Measurements from ENCODE around the gene MRPS16.
A peak's percentile ranks its signal among the peaks of the same experiment; 100 is the strongest.
"Not testable (repeated sequence)": the region's sequence is repeated elsewhere in the genome, so short reads cannot be mapped to it uniquely, and the experiment has no call there.

Gene MRPS16

GRCh38 chr10:73252445-73253224 lies at the start of gene MRPS16:
TSS of gene MRPS16 (minus strand) at chr10:73252644. CDS start at chr10:73252482, 162 bp downstream.
- peak; percentile 88 to 90 for DNase-seq

- no peak for DNase-seq
Measured at GRCh38 chr10:73296946-73297345, 44.5 kb upstream of the MRPS16 start.

GRCh38 chr10:73293461-73293860 lies 41.0 kb upstream of the MRPS16 start:
- no peak for DNase-seq

- DNase-seq = no peak
Measured at GRCh38 chr10:73289958-73290357, 37.5 kb upstream of the MRPS16 start.

- no peak for DNase-seq
Measured at GRCh38 chr10:73287441-73287840, 35.0 kb upstream of the MRPS16 start.

- DNase-seq = no peak
Measured at GRCh38 chr10:73281097-73281496, 28.7 kb upstream of the MRPS16 start.

GRCh38 chr10:73264423-73264822 lies 12.0 kb upstream of the MRPS16 start:
- DNase-seq = no peak

GRCh38 chr10:73263693-73264347 lies 11.4 kb upstream of the MRPS16 start:
- no peak for DNase-seq

- DNase-seq = no peak
Measured at GRCh38 chr10:73262880-73263555, 10.6 kb upstream of the MRPS16 start.

GRCh38 chr10:73262105-73262730 lies 9.8 kb upstream of the MRPS16 start:
- DNase-seq = no peak

GRCh38 chr10:73261362-73261995 lies 9.0 kb upstream of the MRPS16 start:
- no peak for DNase-seq

GRCh38 chr10:73258612-73259011 lies 6.2 kb upstream of the MRPS16 start:
- not testable (repeated sequence) for DNase-seq

GRCh38 chr10:73253225-73253555 lies 746 bp upstream of the MRPS16 start:
- no peak for DNase-seq

- no peak for DNase-seq
Measured at GRCh38 chr10:73251683-73252444, 580 bp downstream of the MRPS16 start.

GRCh38 chr10:73248259-73248724 lies 4.2 kb downstream of the MRPS16 start:
- DNase-seq = no peak

- DNase-seq = no peak
Measured at GRCh38 chr10:73247509-73248258, 4.8 kb downstream of the MRPS16 start.

GRCh38 chr10:73246646-73247508 lies 5.6 kb downstream of the MRPS16 start, which contains the start of gene DNAJC9:
TSS of gene DNAJC9 (minus strand) at chr10:73247255. CDS start at chr10:73247189, 66 bp downstream.
- DNase-seq = peak; percentile 95 to 96

- no peak for DNase-seq
Measured at GRCh38 chr10:73246322-73246645, 6.2 kb downstream of the MRPS16 start.

GRCh38 chr10:73244866-73245477 lies 7.5 kb downstream of the MRPS16 start:
- no peak for DNase-seq

- no peak for DNase-seq
Measured at GRCh38 chr10:73239908-73240307, 12.5 kb downstream of the MRPS16 start.

Data from activated CD4-positive, alpha-beta T cell treated with anti-CD3 and anti-CD28 coated beads, Interleukin-2, amount 50 U/mL, for 4 hours (primary cell).